ENCODE results near the gene EPB41L1. TPM values are rescaled to one million over a fixed set of nuclear protein-coding genes. Genes with fewer than 3 reads are reported as not detected.

Gene EPB41L1
- total and polyA plus RNA-seq, 2 donors from 2014 or later = 53.2 to 230 TPM

DNA sequence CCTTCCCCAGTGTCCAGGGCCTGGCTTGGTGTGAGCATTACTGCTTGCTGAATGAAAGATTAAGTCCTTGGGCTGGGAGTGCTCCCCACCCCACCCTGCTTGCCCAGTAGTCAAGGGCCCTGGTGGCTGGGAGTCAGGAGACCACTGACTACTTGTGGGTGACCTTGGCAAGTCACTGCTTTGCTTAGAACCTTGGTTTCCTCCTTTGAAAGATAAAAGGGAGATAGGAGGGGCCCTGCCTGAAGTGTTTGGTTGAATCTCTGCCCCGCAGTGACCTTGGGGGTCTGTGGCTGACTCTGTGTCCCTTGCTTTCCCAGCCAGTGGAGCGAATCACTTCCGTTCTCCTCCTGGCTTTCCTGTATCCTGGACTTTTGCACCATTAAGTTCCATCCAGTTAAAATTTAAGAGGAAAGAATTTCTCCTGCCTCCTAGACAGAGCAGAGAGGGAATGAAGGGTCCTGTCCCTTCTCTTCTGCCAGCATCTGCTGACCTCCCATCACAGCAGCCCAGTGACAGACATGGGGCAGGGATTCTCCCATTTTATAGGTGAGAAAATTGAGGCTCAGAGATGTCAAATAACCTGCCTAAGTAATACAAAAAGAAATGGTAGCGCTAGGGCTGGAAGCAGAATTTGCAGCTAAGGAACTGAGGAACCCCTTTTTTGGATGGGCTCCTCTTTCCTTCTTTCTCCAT, 3.5 kb upstream of the EPB41L1 start:
- intact Hi-C loops (cut with DNase I) = no loop called here
- H3K27me3 ChIP-seq (ENCODE audit: control insufficient read depth, insufficient read depth, low read length) = no peaks in the 10 kb centered on the region
- H3K27ac ChIP-seq (ENCODE audit: low read depth in 2 of 2, low read length in 2 of 2) = peak overlapping the region; percentile 66 to 83
- H3K9me3 ChIP-seq (ENCODE audit: control insufficient read depth in 2 of 3, insufficient read depth in 1 of 3, low read length in 3 of 3) = no peaks in the 10 kb centered on the region
- TF ChIP-seq, protein P1, sequence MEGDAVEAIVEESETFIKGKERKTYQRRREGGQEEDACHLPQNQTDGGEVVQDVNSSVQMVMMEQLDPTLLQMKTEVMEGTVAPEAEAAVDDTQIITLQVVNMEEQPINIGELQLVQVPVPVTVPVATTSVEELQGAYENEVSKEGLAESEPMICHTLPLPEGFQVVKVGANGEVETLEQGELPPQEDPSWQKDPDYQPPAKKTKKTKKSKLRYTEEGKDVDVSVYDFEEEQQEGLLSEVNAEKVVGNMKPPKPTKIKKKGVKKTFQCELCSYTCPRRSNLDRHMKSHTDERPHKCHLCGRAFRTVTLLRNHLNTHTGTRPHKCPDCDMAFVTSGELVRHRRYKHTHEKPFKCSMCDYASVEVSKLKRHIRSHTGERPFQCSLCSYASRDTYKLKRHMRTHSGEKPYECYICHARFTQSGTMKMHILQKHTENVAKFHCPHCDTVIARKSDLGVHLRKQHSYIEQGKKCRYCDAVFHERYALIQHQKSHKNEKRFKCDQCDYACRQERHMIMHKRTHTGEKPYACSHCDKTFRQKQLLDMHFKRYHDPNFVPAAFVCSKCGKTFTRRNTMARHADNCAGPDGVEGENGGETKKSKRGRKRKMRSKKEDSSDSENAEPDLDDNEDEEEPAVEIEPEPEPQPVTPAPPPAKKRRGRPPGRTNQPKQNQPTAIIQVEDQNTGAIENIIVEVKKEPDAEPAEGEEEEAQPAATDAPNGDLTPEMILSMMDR (IDR thresholded peaks at IDR 0.05; ENCODE audit: borderline replicate concordance, extremely low read depth, insufficient read depth) = no peak
- peak; percentile 48 to 80 (median 57) for DNase-seq
- no peaks in the 10 kb centered on the region for H3K36me3 ChIP-seq (ENCODE audit: control insufficient read depth in 2 of 3, insufficient read depth in 3 of 3, low read length in 3 of 3)
- no peak for FAIRE-seq
- H3K4me3 ChIP-seq (ENCODE audit: low read length in 3 of 3) = no peak overlapping the region
- H3K4me1 ChIP-seq (ENCODE audit: control insufficient read depth in 2 of 3, insufficient read depth in 2 of 3, low read depth in 1 of 3, low read length in 3 of 3) = peaks cover 2 to 66% (median 61%) of the 10 kb centered on the region in 3 donors
- peak overlapping the region in 1 of 3 donors; percentile 63 for H3K9ac ChIP-seq (ENCODE audit: low read length in 3 of 3)

- FAIRE-seq (no peak), DNase-seq (peak in 2 of 5 donors; percentile 45 to 59)
- Histone ChIP-seq H3K4me1 (ENCODE audit: control insufficient read depth in 2 of 3, insufficient read depth in 2 of 3, low read depth in 1 of 3, low read length in 3 of 3) (peaks cover 2 to 64% (median 64%) of the 10 kb centered on the region in 3 donors), H3K9ac (ENCODE audit: low read length in 3 of 3) (no peak overlapping the region), H3K27ac (ENCODE audit: low read depth in 2 of 2, low read length in 2 of 2) (peak overlapping the region; percentile 23 to 59), H3K27me3 (ENCODE audit: control insufficient read depth, insufficient read depth, low read length) (no peaks in the 10 kb centered on the region), H3K36me3 (ENCODE audit: control insufficient read depth in 2 of 3, insufficient read depth in 3 of 3, low read length in 3 of 3) (no peaks in the 10 kb centered on the region), H3K9me3 (ENCODE audit: control insufficient read depth in 2 of 3, insufficient read depth in 1 of 3, low read length in 3 of 3) (no peaks in the 10 kb centered on the region), H3K4me3 (ENCODE audit: low read length in 3 of 3) (no peak overlapping the region)
- TF ChIP-seq, protein P1 (IDR thresholded peaks at IDR 0.05; ENCODE audit: borderline replicate concordance, extremely low read depth, insufficient read depth) = no peak
- intact Hi-C loops (cut with DNase I) = no loop called here
Observed at GRCh38 chr20:36152261-36152660, 2.3 kb upstream of the EPB41L1 start.

DNA sequence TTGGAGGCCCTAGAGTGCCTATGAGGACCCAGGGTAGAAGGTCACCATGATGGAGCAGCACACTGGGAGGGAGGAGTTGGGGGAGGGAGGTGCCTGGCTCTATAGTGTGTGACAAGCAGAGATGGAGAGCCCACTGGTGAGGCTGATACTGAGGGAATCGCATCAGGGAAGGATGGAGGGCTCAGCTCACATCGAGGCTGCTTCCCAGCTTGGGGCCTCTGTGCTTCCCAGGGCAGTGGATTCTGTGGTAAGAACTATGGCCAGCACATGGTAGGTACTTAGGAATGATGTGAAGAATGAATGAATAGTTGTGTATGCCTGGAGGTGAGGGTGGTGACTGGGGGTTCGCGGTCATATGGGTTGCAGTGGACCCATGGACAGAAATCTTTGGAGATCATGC, 1.3 kb upstream of the EPB41L1 start:
- Histone ChIP-seq H3K27ac (ENCODE audit: low read depth in 2 of 2, low read length in 2 of 2) (peak overlapping the region; percentile 32 to 88), H3K4me3 (ENCODE audit: low read length in 3 of 3) (peak overlapping the region in 2 of 3 donors; percentile 72 to 74), H3K9ac (ENCODE audit: low read length in 3 of 3) (peak overlapping the region in 1 of 3 donors; percentile 85), H3K4me1 (ENCODE audit: control insufficient read depth in 2 of 3, insufficient read depth in 2 of 3, low read depth in 1 of 3, low read length in 3 of 3) (peaks cover 2 to 62% (median 59%) of the 10 kb centered on the region in 3 donors), H3K27me3 (ENCODE audit: control insufficient read depth, insufficient read depth, low read length) (no peaks in the 10 kb centered on the region), H3K36me3 (ENCODE audit: control insufficient read depth in 2 of 3, insufficient read depth in 3 of 3, low read length in 3 of 3) (no peaks in the 10 kb centered on the region), H3K9me3 (ENCODE audit: control insufficient read depth in 2 of 3, insufficient read depth in 1 of 3, low read length in 3 of 3) (no peaks in the 10 kb centered on the region)
- DNase-seq = peak in 1 of 5 donors; percentile 25
- FAIRE-seq = no peak
- TF ChIP-seq, protein P1 (IDR thresholded peaks at IDR 0.05; ENCODE audit: borderline replicate concordance, extremely low read depth, insufficient read depth) = no peak
- intact Hi-C loops (cut with DNase I) = no loop called here

All from kidney (tissue), 14 donors.